Measurements from ENCODE around the gene KLHL7. TPM values are rescaled to one million over a fixed set of nuclear protein-coding genes. Genes with fewer than 3 reads are reported as not detected.

KLHL7 gene
- total RNA-seq, 4 donors from 2014 or later = 20.3 to 35.0 (median 27.2) TPM

DNA sequence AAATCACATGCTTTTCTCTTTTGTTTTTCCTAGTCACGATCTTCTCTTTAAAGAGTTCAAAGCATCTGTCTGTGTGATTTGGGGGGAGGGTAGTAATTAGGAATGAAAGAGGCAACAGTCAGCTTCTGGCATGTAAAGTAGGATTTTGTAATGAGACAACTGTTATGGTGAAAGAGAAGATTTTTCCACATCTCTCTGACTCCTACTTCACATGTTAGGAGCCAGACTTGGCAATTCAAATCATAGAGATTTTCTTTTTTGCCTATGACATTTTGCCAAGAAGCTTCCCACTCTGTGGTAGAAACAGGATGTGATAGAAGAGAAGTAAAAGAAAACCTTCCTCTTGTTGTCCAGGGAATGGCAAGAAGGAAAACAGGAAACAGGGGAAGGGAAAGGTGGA lies 38.3 kb upstream of the KLHL7 start:
- no peak overlapping the region for H3K27ac ChIP-seq
- no peaks in the 10 kb centered on the region for H3K27me3 ChIP-seq
- no peak for DNase-seq
- H3K4me1 ChIP-seq = no peaks in the 10 kb centered on the region
- intact Hi-C loops (cut with DNase I) = no loop called here
- H3K4me3 ChIP-seq (replicated peaks in 1 of 3) = no peak overlapping the region
- 42 to 53% methylated on average over 1 of the region's 1 CpG for WGBS, 2 donors
- no peaks in the 10 kb centered on the region for H3K9me3 ChIP-seq
- no peaks in the 10 kb centered on the region for H3K36me3 ChIP-seq
- TF ChIP-seq POLR2A (IDR thresholded peaks at IDR 0.05) = no peak
- TF ChIP-seq, protein P1, sequence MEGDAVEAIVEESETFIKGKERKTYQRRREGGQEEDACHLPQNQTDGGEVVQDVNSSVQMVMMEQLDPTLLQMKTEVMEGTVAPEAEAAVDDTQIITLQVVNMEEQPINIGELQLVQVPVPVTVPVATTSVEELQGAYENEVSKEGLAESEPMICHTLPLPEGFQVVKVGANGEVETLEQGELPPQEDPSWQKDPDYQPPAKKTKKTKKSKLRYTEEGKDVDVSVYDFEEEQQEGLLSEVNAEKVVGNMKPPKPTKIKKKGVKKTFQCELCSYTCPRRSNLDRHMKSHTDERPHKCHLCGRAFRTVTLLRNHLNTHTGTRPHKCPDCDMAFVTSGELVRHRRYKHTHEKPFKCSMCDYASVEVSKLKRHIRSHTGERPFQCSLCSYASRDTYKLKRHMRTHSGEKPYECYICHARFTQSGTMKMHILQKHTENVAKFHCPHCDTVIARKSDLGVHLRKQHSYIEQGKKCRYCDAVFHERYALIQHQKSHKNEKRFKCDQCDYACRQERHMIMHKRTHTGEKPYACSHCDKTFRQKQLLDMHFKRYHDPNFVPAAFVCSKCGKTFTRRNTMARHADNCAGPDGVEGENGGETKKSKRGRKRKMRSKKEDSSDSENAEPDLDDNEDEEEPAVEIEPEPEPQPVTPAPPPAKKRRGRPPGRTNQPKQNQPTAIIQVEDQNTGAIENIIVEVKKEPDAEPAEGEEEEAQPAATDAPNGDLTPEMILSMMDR (IDR thresholded peaks at IDR 0.05) = no peak

DNA sequence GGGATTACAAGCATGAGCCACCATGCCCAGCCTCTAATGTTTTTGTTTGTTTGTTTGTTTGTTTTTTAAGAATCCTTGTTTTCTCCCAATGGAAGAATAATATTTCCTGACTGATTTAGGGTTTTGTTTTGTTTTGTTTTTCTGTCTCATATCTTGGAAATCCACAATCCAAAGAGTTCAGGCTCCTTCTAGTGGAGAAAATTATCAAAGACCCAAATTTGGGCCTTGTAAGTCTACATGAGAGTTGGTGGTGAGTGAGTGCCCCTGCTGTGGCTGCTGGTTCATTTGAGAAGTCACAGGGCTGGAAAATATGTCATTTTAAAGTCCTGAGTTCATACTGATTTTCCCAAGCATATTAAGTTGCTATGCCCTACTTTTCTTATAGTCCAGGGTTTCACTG lies 33.5 kb upstream of the KLHL7 start:
- DNase-seq = no peak
- Histone ChIP-seq H3K27me3 (no peaks in the 10 kb centered on the region), H3K36me3 (no peaks in the 10 kb centered on the region), H3K27ac (no peak overlapping the region), H3K4me3 (replicated peaks in 1 of 3) (no peak overlapping the region), H3K9me3 (no peaks in the 10 kb centered on the region), H3K4me1 (peaks cover 2 to 11% of the 10 kb centered on the region in 2 donors)
- intact Hi-C loops (cut with DNase I) = no loop called here
- TF ChIP-seq, protein P1 (IDR thresholded peaks at IDR 0.05) = no peak
- TF ChIP-seq POLR2A (IDR thresholded peaks at IDR 0.05) = no peak

DNA sequence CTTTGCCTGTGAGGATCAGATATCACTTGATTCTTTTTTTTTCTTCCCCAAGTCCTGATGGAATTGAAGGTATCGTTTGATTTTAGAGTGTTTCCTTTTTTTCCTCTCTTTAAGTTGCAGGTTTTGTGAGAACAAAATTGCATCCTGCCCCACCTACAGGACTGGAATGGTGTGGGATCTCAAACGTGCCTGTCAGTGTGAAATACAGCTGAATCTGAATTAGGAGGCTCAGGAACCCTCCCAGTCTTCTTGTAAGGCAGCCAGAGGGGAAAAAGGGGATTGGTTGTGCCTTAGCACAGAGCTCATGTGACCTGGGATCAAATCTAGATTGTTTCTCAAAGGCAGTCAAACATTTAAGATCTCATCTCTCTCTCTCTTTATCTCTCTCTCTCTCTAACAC lies 32.7 kb upstream of the KLHL7 start:
- no peaks in the 10 kb centered on the region for H3K36me3 ChIP-seq
- no peaks in the 10 kb centered on the region for H3K27me3 ChIP-seq
- WGBS, 2 donors = 22 to 27% methylated on average over 2 of the region's 2 CpGs
- H3K9me3 ChIP-seq = no peaks in the 10 kb centered on the region
- intact Hi-C loops (cut with DNase I) = no loop called here
- H3K27ac ChIP-seq = no peak overlapping the region
- no peak for DNase-seq
- H3K4me1 ChIP-seq = peaks cover 7 to 18% of the 10 kb centered on the region in 2 donors
- TF ChIP-seq, protein P1 (IDR thresholded peaks at IDR 0.05) = no peak
- TF ChIP-seq POLR2A (IDR thresholded peaks at IDR 0.05) = no peak
- H3K4me3 ChIP-seq (replicated peaks in 1 of 3) = no peak overlapping the region

- TF ChIP-seq, protein P1 (IDR thresholded peaks at IDR 0.05) = no peak
- TF ChIP-seq POLR2A (IDR thresholded peaks at IDR 0.05) = no peak
- no peaks in the 10 kb centered on the region for H3K36me3 ChIP-seq
- no peak for DNase-seq
- peak overlapping the region in 2 of 3 donors; percentile 11 to 51 for H3K27ac ChIP-seq
- no peaks in the 10 kb centered on the region for H3K27me3 ChIP-seq
- intact Hi-C loops (cut with DNase I) = no loop called here
- no peak overlapping the region for H3K4me3 ChIP-seq (replicated peaks in 1 of 3)
- no peaks in the 10 kb centered on the region for H3K9me3 ChIP-seq
- peaks cover 7 to 18% of the 10 kb centered on the region in 2 donors for H3K4me1 ChIP-seq
- WGBS, 2 donors = 22 to 28% methylated on average over 2 of the region's 2 CpGs
Observed at GRCh38 chr7:23074443-23075261, 30.9 kb upstream of the KLHL7 start.

DNA sequence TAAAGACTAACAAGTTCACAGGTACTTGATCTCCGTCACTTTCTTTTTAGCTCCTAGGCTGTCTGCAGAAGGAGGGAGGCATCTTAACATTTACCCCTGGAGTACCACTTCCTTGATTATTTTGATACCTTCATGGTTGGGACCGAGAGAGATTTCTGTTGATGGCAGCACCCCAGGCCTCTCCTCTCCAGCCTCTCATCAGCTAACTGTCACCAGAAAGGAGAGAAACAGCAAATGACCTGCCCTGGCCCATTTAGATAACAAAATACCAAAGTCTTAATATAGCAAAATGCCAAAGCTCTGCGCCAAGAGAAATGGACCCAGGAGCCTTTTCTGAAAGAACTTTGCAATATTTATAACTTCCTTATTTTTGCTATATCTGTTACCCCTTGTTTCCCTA lies 30.0 kb upstream of the KLHL7 start:
- Histone ChIP-seq H3K36me3 (no peaks in the 10 kb centered on the region), H3K27me3 (no peaks in the 10 kb centered on the region), H3K9me3 (no peaks in the 10 kb centered on the region), H3K27ac (no peak overlapping the region), H3K4me1 (peaks cover 7 to 18% of the 10 kb centered on the region in 2 donors), H3K4me3 (replicated peaks in 1 of 3) (no peak overlapping the region)
- no peak for DNase-seq
- TF ChIP-seq, protein P1 (IDR thresholded peaks at IDR 0.05) = no peak
- TF ChIP-seq POLR2A (IDR thresholded peaks at IDR 0.05) = no peak
- WGBS, 2 donors = 62 to 64% methylated on average over 3 of the region's 3 CpGs
- intact Hi-C loops (cut with DNase I) = no loop called here

Data from thyroid gland (tissue), 4 donors.